Testis (tissue), 2 donors: ENCODE data around the gene DOK6.
A peak's percentile ranks its signal among the peaks of the same experiment; 100 is the strongest.

Experiments used
- POLR2A ChIP-seq: fragments of 450-650 bp; IDR thresholded peaks from one replicate; pipeline ENCODE4 v1.6.1; 2017; ENCODE audit warnings: antibody characterized with exemption, mild to moderate bottlenecking, moderate library complexity
- TF ChIP-seq, protein P1 (sequence below), 3 experiments: fragments of 450-650 bp in 2 of 3; fragments of 200-600 bp in 1 of 3; sonication (generic) in 1 of 3; IDR thresholded peaks; one replicate each; pipeline ENCODE4 v1.5.1; 2016 to 2019; ENCODE audit warnings: antibody characterized with exemption in 3 of 3, mild to moderate bottlenecking in 2 of 3, moderate library complexity in 1 of 3

DNA sequence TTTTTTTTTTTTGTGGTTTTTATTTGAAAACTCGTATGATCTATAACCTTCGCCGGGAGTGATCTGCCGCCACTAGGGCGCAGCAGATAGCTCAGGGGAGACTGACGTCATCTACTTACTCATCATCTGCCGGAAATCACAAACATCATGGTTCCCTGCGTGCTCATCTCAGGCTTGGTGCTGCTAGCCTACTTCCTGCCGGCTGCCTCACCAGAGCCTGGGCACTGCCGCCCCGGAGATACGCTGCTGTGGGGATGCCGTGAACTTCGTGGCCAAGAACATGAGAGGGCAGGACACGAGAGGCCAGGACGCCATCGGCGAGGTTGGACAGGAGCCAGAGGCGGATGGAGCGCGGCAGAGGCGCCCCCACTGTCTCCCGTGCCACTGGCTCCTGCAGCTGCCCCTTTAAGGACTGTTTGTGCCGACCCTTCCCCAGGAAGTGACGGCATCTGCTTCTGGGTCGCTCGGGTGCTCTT, 68.8 kb downstream of the DOK6 start:
- TF ChIP-seq, protein P1, sequence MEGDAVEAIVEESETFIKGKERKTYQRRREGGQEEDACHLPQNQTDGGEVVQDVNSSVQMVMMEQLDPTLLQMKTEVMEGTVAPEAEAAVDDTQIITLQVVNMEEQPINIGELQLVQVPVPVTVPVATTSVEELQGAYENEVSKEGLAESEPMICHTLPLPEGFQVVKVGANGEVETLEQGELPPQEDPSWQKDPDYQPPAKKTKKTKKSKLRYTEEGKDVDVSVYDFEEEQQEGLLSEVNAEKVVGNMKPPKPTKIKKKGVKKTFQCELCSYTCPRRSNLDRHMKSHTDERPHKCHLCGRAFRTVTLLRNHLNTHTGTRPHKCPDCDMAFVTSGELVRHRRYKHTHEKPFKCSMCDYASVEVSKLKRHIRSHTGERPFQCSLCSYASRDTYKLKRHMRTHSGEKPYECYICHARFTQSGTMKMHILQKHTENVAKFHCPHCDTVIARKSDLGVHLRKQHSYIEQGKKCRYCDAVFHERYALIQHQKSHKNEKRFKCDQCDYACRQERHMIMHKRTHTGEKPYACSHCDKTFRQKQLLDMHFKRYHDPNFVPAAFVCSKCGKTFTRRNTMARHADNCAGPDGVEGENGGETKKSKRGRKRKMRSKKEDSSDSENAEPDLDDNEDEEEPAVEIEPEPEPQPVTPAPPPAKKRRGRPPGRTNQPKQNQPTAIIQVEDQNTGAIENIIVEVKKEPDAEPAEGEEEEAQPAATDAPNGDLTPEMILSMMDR (IDR thresholded peaks at IDR 0.05): peak in 2 of 3 experiments; percentile 22 to 29
- no peak for TF ChIP-seq POLR2A
